Measurements from ENCODE around the gene THUMPD3. TPM values are rescaled to one million over a fixed set of nuclear protein-coding genes. Genes with fewer than 3 reads are reported as not detected.

Gene THUMPD3
- total RNA-seq, 3 donors from 2014 or later (not counting 1 experiment from before 2014, with no cell fraction given) = 44.0 to 48.8 (median 46.3) TPM

DNA sequence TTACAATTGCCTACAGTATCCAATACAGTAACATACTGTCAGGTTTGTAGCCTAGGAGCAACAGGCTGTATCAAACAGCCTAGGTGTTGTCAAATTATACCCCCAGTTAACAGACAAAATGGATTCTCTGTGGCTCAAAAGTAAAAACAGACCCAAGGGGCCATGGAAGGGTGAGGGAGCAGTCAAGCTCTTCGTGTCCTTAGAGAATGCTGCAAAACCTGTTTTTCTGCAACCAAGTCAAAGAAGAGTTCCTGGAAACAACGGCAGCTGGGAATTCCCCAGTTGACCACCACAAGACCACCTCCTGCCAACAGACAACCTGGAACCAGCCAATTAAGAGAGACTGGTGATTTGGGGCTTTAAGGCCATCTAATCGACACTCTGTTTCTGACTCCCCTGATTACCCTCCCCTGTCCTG lies 11.1 kb upstream of the THUMPD3 start:
- TF ChIP-seq, protein P1, sequence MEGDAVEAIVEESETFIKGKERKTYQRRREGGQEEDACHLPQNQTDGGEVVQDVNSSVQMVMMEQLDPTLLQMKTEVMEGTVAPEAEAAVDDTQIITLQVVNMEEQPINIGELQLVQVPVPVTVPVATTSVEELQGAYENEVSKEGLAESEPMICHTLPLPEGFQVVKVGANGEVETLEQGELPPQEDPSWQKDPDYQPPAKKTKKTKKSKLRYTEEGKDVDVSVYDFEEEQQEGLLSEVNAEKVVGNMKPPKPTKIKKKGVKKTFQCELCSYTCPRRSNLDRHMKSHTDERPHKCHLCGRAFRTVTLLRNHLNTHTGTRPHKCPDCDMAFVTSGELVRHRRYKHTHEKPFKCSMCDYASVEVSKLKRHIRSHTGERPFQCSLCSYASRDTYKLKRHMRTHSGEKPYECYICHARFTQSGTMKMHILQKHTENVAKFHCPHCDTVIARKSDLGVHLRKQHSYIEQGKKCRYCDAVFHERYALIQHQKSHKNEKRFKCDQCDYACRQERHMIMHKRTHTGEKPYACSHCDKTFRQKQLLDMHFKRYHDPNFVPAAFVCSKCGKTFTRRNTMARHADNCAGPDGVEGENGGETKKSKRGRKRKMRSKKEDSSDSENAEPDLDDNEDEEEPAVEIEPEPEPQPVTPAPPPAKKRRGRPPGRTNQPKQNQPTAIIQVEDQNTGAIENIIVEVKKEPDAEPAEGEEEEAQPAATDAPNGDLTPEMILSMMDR (IDR thresholded peaks at IDR 0.05) = no peak
- no peak overlapping the region for H3K4me3 Mint-ChIP-seq
- H3K9me3 Mint-ChIP-seq = no peaks in the 10 kb centered on the region
- no peaks in the 10 kb centered on the region for H3K36me3 Mint-ChIP-seq
- Histone ChIP-seq H3K4me1 (ENCODE audit: control insufficient read depth, insufficient read depth, low read length) (no peaks in the 10 kb centered on the region), H3K36me3 (ENCODE audit: control insufficient read depth, insufficient read depth, low read length) (no peaks in the 10 kb centered on the region), H3K9me3 (ENCODE audit: control insufficient read depth, insufficient read depth, low read length) (no peaks in the 10 kb centered on the region), H3K4me3 (ENCODE audit: low read length) (no peak overlapping the region), H3K27me3 (ENCODE audit: control insufficient read depth, insufficient read depth, low read length) (no peaks in the 10 kb centered on the region), H3K27ac (ENCODE audit: low read length) (no peak overlapping the region)
- no peak for ATAC-seq
- DNase-seq = no peak
- H3K4me1 Mint-ChIP-seq = peaks cover 5 to 6% of the 10 kb centered on the region in 2 donors
- intact Hi-C loops (cut with micrococcal nuclease) = no loop called here
- no peak overlapping the region for H3K27ac Mint-ChIP-seq
- H3K27me3 Mint-ChIP-seq (ENCODE audit: low read depth in 2 of 2) = no peaks in the 10 kb centered on the region
- 60% methylated on average over 3 of the region's 3 CpGs for WGBS (ENCODE audit: insufficient coverage)

DNA sequence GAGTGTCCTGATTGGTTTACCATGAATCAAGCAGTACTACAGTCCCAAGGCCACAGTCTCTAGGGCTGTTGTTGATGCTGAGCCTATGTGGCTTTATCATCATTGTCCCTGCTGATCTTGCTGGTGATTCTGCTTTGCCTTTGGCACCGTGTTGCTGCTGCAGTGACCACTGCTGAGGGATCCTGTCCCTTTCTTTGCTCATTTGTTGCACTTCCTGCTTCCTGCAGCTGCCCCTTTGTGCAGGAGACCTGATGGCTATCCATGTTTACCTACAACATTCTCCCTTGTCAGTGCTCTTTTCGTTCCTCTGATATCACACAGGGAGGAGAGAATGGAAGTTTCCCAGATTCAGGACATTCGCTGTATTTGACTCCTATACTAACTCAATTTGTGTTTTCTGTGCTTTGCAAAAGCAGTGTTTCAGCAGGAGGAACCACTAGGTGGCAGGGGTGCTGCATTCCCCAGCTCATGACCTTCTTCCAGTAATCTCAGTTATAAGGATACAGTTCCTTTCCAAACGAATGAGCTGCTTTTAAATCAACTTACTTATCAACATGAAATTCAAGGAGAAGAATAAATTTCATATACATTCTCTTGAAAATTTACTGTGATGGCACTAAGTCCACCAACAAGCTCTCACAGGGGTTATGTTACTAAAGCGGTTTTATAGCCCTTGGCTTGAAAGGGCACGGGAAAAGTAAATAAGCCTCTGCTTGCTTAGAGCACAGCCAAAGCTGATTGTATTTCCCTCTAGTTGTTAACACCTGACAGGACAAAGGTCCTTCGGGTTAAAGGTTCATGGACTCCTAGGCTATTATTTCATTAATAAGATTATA lies 9.7 kb upstream of the THUMPD3 start:
- Mint-ChIP-seq H3K4me3 (no peak overlapping the region), H3K4me1 (peaks cover 5 to 6% of the 10 kb centered on the region in 2 donors), H3K36me3 (no peaks in the 10 kb centered on the region), H3K9me3 (no peaks in the 10 kb centered on the region), H3K27ac (peak overlapping the region in 1 of 2 donors; percentile 14), H3K27me3 (ENCODE audit: low read depth in 2 of 2) (no peaks in the 10 kb centered on the region)
- peak; percentile 46 to 80 for DNase-seq
- intact Hi-C loops (cut with micrococcal nuclease) = loop anchor here (1.0 kb wide), 2 partner anchors 9 to 70 kb away; no protein-coding TSS in a partner anchor
- no peaks in the 10 kb centered on the region for H3K9me3 ChIP-seq (ENCODE audit: control insufficient read depth, insufficient read depth, low read length)
- H3K36me3 ChIP-seq (ENCODE audit: control insufficient read depth, insufficient read depth, low read length) = no peaks in the 10 kb centered on the region
- no peaks in the 10 kb centered on the region for H3K4me1 ChIP-seq (ENCODE audit: control insufficient read depth, insufficient read depth, low read length)
- H3K4me3 ChIP-seq (ENCODE audit: low read length) = no peak overlapping the region
- peak; percentile 73 to 85 (median 79) for ATAC-seq
- H3K27me3 ChIP-seq (ENCODE audit: control insufficient read depth, insufficient read depth, low read length) = no peaks in the 10 kb centered on the region
- TF ChIP-seq, protein P1 (IDR thresholded peaks at IDR 0.05) = peak; percentile 76
- H3K27ac ChIP-seq (ENCODE audit: low read length) = no peak overlapping the region
- WGBS (ENCODE audit: insufficient coverage) = 40% methylated on average over 6 of the region's 7 CpGs

DNA sequence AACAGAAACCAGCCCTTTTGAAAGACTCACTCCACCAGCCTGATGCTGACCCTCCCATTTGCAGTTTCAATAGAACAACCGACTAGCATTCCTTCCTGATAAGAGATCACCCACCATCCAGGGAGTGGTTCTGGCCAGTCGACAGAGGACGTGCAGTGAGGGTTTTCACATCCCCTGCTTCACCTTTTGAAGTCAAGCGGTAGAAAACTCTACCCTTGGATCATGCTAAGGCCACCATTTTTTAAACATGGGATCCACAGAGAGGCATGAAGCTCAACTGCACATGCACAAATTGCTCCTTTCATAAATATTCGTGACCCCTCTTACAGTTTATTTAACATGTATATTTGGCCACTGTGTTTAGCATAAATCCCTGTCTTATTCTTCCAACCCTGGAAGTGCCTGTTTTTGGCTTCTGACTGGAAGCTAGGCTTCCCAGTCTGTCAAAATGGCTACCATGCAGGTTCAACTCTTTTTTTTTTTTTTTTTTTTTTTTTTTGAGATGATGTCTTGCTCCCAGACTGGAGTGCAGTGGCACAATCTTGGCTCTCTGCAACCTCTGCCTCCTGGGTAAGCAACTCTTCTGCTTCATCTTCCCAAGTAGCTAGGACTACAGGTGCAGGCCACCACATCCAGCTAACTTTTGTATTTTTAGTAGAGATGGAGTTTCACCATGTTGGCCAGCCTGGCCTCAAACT lies 1.0 kb upstream of the THUMPD3 start:
- intact Hi-C loops (cut with micrococcal nuclease) = loop anchor here (1.0 kb wide), 2 partner anchors 9 to 34 kb away; no protein-coding TSS in a partner anchor
- H3K4me1 Mint-ChIP-seq = peaks cover 9 to 10% of the 10 kb centered on the region in 2 donors
- peak overlapping the region in 1 of 2 donors; percentile 98 for H3K27ac Mint-ChIP-seq
- Histone ChIP-seq H3K27ac (ENCODE audit: low read length) (no peak overlapping the region), H3K4me3 (ENCODE audit: low read length) (no peak overlapping the region), H3K27me3 (ENCODE audit: control insufficient read depth, insufficient read depth, low read length) (no peaks in the 10 kb centered on the region), H3K36me3 (ENCODE audit: control insufficient read depth, insufficient read depth, low read length) (peaks cover 14% of the 10 kb centered on the region), H3K9me3 (ENCODE audit: control insufficient read depth, insufficient read depth, low read length) (no peaks in the 10 kb centered on the region), H3K4me1 (ENCODE audit: control insufficient read depth, insufficient read depth, low read length) (peaks cover 11% of the 10 kb centered on the region)
- DNase-seq (no peak), ATAC-seq (no peak)
- H3K36me3 Mint-ChIP-seq = no peaks in the 10 kb centered on the region
- TF ChIP-seq, protein P1 (IDR thresholded peaks at IDR 0.05) = no peak
- WGBS (ENCODE audit: insufficient coverage) = 97% methylated on average over 4 of the region's 5 CpGs
- H3K4me3 Mint-ChIP-seq = no peak overlapping the region
- peaks cover 0 to 8% of the 10 kb centered on the region in 2 donors for H3K27me3 Mint-ChIP-seq (ENCODE audit: low read depth in 2 of 2)
- no peaks in the 10 kb centered on the region for H3K9me3 Mint-ChIP-seq
